OCI-LY7 (cell line): ENCODE data around the gene CMKLR1. TPM values are rescaled to one million over a fixed set of nuclear protein-coding genes. Genes with fewer than 3 reads are reported as not detected.

Experiments
- BruUV-seq: library from RNA; stranded (reverse); fragments of 400-500 nt; replicated peaks from 2 replicates; lab custom pipeline; 2021; lab: Mats Ljungman, UMichigan
- CTCF ChIA-PET: fragments of 300-600 bp; sonication (Branson Sonifier 250); formaldehyde crosslinking; loops from one replicate; lab custom pipeline; 2022; ENCODE audit warnings: antibody characterized with exemption; ENCODE audit not compliant: unreplicated experiment; lab: Charles Lee
- POLR2A ChIA-PET: fragments of 300-600 bp; sonication (Branson Sonifier 250); formaldehyde crosslinking; loops from one replicate; lab custom pipeline; 2022; ENCODE audit warnings: antibody characterized with exemption; lab: Charles Lee
- DNase-seq: peaks from one replicate; pipeline ENCODE4 v3.0.0-alpha.2; 2015; ENCODE audit warnings: low spot score
- H2AFZ ChIP-seq: fragments of 200-600 bp; sonication (generic), shearing (Covaris generic); 2 replicates; pipeline ENCODE4 v1.6.1; 2014; ENCODE audit warnings: mild to moderate bottlenecking, antibody characterized with exemption, low read length, moderate library complexity
- H3K27ac ChIP-seq: fragments of 200-600 bp; sonication (generic); 2 replicates; pipeline ENCODE4 v1.5.1; 2014; ENCODE audit warnings: mixed run types, low read depth, mild to moderate bottlenecking, moderate library complexity, low read length, inconsistent platforms; ENCODE audit not compliant: poor library complexity, severe bottlenecking
- H3K36me3 ChIP-seq: fragments of 200-600 bp; sonication (generic); 2 replicates; pipeline ENCODE4 v1.6.1; 2014; ENCODE audit warnings: mild to moderate bottlenecking, antibody characterized with exemption, low read length, moderate library complexity, mixed read lengths; ENCODE audit not compliant: insufficient read depth
- H3K4me1 ChIP-seq: fragments of 200-600 bp; sonication (generic); 2 replicates; pipeline ENCODE4 v1.5.1; 2014; ENCODE audit warnings: mild to moderate bottlenecking, low read length; ENCODE audit not compliant: insufficient read depth, poor library complexity, severe bottlenecking
- H3K4me2 ChIP-seq: fragments of 200-600 bp; sonication (generic); 2 replicates; pipeline ENCODE4 v1.6.1; 2014; ENCODE audit warnings: mild to moderate bottlenecking, low read length
- H3K4me3 ChIP-seq: fragments of 200-600 bp; sonication (generic); 2 replicates; pipeline ENCODE4 v1.5.1; 2014; ENCODE audit warnings: mild to moderate bottlenecking, low read depth, low read length; ENCODE audit not compliant: poor library complexity, severe bottlenecking
- H3K79me2 ChIP-seq: fragments of 200-600 bp; sonication (generic); 2 replicates; pipeline ENCODE4 v1.6.1; 2016; ENCODE audit warnings: low read depth, mild to moderate bottlenecking, low read length, moderate library complexity, mixed read lengths; ENCODE audit not compliant: insufficient read depth
- H3K9me2 ChIP-seq: fragments of 200-600 bp; sonication (generic); 2 replicates; pipeline ENCODE4 v1.6.1; 2016; ENCODE audit warnings: mild to moderate bottlenecking, low read length, mixed read lengths; ENCODE audit not compliant: insufficient read depth
- H3K9me3 ChIP-seq: fragments of 200-600 bp; sonication (generic); 2 replicates; pipeline ENCODE4 v1.6.1; 2014; ENCODE audit warnings: mild to moderate bottlenecking, mixed run types, low read length, mixed read lengths
- H4K20me1 ChIP-seq: fragments of 200-600 bp; sonication (generic); 2 replicates; pipeline ENCODE4 v1.6.1; 2014; ENCODE audit warnings: mild to moderate bottlenecking, antibody characterized with exemption, low read length, moderate library complexity, mixed read lengths; ENCODE audit not compliant: insufficient read depth
- CTCF ChIP-seq: fragments of 200-600 bp; sonication (generic); conservative IDR thresholded peaks from 2 replicates; pipeline ENCODE4 v1.5.1; 2014; ENCODE audit warnings: mild to moderate bottlenecking, antibody characterized with exemption, low read length, moderate library complexity, mixed read lengths
- EZH2phosphoT487 ChIP-seq: fragments of 200-600 bp; sonication (generic); IDR thresholded peaks from 2 replicates; pipeline ENCODE4 v1.6.1; 2018; ENCODE audit warnings: low read depth, borderline replicate concordance, mild to moderate bottlenecking, mixed run types, antibody characterized with exemption, low read length, moderate library complexity, mixed read lengths
- intact Hi-C: fragments of 100-400 bp; cut with micrococcal nuclease; formaldehyde crosslinking; loops from one replicate; pipeline ENCODE4 v1.10.0; 2022; ENCODE audit not compliant: unreplicated experiment
- total RNA-seq, 2 experiments: library from RNA; depleted of rRNA in 1 of 2; stranded (reverse); fragments of >200 nt in 1 of 2; shearing (Covaris generic) in 1 of 2; gene quantifications; 2 replicates each; pipeline ENCODE4 v1.2.3, GENCODE V29; 2014 to 2022

CMKLR1 gene
- total RNA-seq, 2 experiments from 2014 or later = not detected

- H3K9me2 ChIP-seq = no peaks in the 10 kb centered on the region
- no peak overlapping the region for H3K4me2 ChIP-seq
- no peaks in the 10 kb centered on the region for H3K36me3 ChIP-seq
- BruUV-seq = no TSS peak
- H3K4me3 ChIP-seq = no peak overlapping the region
- H3K9me3 ChIP-seq = no peaks in the 10 kb centered on the region
- TF ChIP-seq EZH2phosphoT487 (no peak), CTCF (no peak)
- DNase-seq = no peak
- H3K79me2 ChIP-seq = no peaks in the 10 kb centered on the region
- H4K20me1 ChIP-seq = no peaks in the 10 kb centered on the region
- ChIA-PET CTCF (no interaction called here), POLR2A (no interaction called here)
- no peak overlapping the region for H2AFZ ChIP-seq
- intact Hi-C loops = no loop called here
- peaks cover 4% of the 10 kb centered on the region for H3K4me1 ChIP-seq
- no peak overlapping the region for H3K27ac ChIP-seq
Measured at GRCh38 chr12:108309674-108310312, 29.3 kb downstream of the CMKLR1 start.

GRCh38 chr12:108308395-108309085, 30.6 kb downstream of the CMKLR1 start:
- no TSS peak for BruUV-seq
- Histone ChIP-seq H3K27ac (no peak overlapping the region), H3K4me1 (no peaks in the 10 kb centered on the region), H4K20me1 (no peaks in the 10 kb centered on the region), H3K36me3 (no peaks in the 10 kb centered on the region), H3K9me3 (no peaks in the 10 kb centered on the region), H3K79me2 (no peaks in the 10 kb centered on the region), H2AFZ (no peak overlapping the region), H3K4me2 (no peak overlapping the region), H3K9me2 (no peaks in the 10 kb centered on the region), H3K4me3 (no peak overlapping the region)
- CTCF ChIA-PET = interaction anchor here (0.6 kb wide), 1 partner anchor 378 kb away, joined by 3 read pairs; no protein-coding TSS in a partner anchor
- intact Hi-C loops = no loop called here
- no peak for DNase-seq
- POLR2A ChIA-PET = interaction anchor here (0.6 to 0.7 kb wide), 3 partner anchors 10 to 96 kb away, joined by 3 to 5 read pairs (median 3); no protein-coding TSS in a partner anchor
- TF ChIP-seq CTCF (no peak), EZH2phosphoT487 (no peak)

- Histone ChIP-seq H3K36me3 (no peaks in the 10 kb centered on the region), H2AFZ (no peak overlapping the region), H3K27ac (no peak overlapping the region), H3K9me2 (no peaks in the 10 kb centered on the region), H3K9me3 (no peaks in the 10 kb centered on the region), H3K4me3 (no peak overlapping the region), H4K20me1 (no peaks in the 10 kb centered on the region), H3K4me1 (no peaks in the 10 kb centered on the region), H3K79me2 (no peaks in the 10 kb centered on the region), H3K4me2 (no peak overlapping the region)
- intact Hi-C loops = no loop called here
- DNase-seq = no peak
- TF ChIP-seq EZH2phosphoT487 (no peak), CTCF (no peak)
- ChIA-PET POLR2A (no interaction called here), CTCF (no interaction called here)
- no TSS peak for BruUV-seq
Measured at GRCh38 chr12:108307006-108307405, 32.1 kb downstream of the CMKLR1 start.
